ENCODE data around the gene DIP2A.

DNA sequence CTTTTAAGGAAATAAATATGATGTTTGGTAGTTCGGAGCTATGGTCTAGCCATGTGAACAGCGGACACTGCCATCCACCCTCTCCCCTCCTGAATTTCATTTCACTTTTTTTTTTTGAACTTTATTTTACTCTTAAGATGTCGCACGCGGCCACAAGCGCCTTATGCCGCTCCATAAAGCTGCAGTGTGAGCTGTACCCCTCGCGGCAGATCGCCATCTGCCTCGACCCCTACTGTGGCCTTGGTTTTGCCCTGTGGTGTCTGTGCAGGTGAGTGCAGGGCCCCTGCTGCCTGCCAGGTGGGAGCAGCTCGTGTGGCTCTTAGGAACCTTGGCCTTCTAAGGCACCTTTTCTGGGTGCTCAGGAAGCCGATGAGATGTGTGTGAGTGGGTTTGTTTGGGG is 98.1 kb downstream of the DIP2A start:
- TF ChIP-seq POLR2A (IDR thresholded peaks at IDR 0.05), result no peak
- TF ChIP-seq, protein P1, sequence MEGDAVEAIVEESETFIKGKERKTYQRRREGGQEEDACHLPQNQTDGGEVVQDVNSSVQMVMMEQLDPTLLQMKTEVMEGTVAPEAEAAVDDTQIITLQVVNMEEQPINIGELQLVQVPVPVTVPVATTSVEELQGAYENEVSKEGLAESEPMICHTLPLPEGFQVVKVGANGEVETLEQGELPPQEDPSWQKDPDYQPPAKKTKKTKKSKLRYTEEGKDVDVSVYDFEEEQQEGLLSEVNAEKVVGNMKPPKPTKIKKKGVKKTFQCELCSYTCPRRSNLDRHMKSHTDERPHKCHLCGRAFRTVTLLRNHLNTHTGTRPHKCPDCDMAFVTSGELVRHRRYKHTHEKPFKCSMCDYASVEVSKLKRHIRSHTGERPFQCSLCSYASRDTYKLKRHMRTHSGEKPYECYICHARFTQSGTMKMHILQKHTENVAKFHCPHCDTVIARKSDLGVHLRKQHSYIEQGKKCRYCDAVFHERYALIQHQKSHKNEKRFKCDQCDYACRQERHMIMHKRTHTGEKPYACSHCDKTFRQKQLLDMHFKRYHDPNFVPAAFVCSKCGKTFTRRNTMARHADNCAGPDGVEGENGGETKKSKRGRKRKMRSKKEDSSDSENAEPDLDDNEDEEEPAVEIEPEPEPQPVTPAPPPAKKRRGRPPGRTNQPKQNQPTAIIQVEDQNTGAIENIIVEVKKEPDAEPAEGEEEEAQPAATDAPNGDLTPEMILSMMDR (IDR thresholded peaks at IDR 0.05), result no peak
